Measurements from ENCODE around the gene SLIT3.
"Not testable (repeated sequence)": the region's sequence is repeated elsewhere in the genome, so short reads cannot be mapped to it uniquely, and the experiment has no call there.

Gene SLIT3

DNA sequence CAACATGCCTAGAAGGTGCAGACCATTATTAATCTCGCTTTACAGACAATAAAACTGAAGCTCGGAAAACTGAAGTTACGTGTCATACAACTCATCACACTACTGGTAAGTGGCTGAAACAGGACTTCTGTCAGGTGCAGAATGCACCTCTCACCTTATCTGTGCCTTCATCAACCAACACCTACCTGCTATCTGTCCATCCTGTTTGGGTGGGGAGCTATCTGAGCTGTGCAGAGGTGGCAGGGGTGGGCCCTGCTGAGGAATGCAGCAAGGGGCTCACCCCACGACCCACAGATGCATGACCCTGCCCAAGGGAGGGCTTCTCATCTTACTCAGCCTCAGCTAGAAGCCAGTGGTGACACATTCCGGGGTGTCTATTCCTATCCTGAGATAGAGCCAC lies 81.6 kb downstream of the SLIT3 start:
- DNase-seq (ENCODE audit: low read depth in 2 of 2) = no peak

DNA sequence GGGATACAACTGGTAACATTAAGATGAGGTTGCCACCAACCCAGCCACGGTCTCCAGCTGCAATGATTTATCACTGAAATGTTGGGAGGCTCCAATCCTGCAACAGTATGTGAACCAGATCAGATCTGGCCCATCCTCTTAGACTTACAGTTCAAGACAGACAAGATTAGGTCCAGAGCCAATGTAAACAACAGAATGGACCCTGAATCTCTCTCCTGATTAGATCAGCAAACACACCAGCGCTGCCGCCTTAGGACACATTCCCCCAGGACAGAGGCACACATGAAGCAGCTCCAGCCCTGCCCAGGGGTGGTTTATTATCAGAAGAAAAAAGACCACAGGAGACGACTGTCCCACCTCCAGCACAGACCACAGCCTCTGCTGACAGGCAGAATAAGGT lies 82.1 kb downstream of the SLIT3 start:
- no peak for DNase-seq (ENCODE audit: low read depth in 2 of 2)

DNA sequence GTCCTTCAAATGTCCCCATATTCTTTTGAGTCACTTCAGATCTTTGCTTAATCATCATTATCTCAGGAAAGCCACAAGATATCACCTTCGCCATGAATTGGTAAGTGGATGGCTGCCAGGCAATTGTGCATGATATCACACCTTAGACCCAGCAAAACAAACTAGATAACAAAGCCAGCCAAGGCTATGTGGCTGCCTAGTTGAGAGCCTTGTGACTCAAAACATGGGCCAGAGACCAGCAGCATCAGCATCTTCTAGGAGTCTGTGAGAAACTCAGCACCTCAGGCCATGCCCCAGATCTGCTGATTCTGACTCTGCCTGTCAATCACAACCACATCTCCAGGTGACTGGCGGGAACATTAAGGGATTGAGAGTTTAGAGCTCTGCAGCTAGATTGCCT lies 82.8 kb downstream of the SLIT3 start:
- DNase-seq (ENCODE audit: low read depth in 2 of 2) = no peak

DNA sequence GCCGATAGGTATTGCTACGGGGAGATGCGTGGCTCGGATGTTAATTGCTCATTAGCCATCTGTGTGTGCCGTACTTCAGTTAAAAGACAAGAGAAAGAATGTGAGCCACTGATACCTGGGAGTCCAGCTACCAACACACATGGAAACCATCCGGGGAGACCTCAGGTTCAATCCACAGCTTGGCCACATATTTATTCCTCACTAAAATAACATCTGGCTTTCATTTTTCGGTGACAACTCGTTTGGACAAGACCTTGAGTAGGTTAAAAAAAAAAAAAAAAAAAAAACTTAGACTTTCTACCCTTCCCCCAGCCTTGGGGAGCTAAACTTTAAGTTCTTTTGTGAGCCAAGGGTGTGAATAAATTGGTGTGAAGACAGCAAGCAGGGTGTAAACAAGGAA lies 84.1 kb downstream of the SLIT3 start:
- no peak for DNase-seq (ENCODE audit: low read depth in 2 of 2)

DNA sequence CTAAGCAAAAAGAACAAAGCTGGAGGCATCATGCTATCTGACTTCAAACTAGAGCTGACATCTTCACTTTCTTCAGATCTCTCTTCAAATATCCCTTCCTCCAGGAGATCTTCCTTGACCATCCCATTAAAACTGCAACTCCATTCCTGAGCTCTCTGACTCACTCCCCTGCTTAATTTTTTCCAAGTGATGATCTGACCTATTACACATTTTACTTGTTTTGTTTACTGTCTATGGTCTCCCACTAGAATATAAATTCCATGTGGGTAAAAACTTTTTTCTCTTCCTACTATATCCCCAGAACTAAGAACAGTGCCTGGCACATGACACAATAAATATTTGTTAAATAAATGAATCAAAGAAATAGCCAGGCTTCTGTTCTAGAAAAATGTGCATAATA lies 87.5 kb downstream of the SLIT3 start:
- no peak for DNase-seq (ENCODE audit: low read depth in 2 of 2)

DNA sequence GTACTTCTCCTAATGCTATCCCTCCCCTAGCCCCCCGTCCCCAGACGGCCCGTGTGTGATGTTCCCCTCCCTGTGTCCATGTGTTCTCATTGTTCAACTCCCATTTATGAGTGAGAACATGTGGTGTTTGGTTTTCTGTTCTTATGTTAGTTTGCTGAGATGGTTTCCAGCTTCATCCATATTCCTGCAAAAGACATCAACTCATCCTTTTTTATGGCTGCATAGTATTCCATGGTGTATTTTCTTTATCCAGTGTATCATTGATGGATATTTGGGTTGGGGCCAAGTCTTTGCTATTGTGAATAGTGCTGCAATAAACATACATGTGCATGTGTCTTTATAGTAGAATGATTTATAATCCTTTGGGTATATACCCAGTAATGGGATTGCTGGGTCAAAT lies 89.2 kb downstream of the SLIT3 start:
- not testable (repeated sequence) for DNase-seq (ENCODE audit: low read depth in 2 of 2)

DNA sequence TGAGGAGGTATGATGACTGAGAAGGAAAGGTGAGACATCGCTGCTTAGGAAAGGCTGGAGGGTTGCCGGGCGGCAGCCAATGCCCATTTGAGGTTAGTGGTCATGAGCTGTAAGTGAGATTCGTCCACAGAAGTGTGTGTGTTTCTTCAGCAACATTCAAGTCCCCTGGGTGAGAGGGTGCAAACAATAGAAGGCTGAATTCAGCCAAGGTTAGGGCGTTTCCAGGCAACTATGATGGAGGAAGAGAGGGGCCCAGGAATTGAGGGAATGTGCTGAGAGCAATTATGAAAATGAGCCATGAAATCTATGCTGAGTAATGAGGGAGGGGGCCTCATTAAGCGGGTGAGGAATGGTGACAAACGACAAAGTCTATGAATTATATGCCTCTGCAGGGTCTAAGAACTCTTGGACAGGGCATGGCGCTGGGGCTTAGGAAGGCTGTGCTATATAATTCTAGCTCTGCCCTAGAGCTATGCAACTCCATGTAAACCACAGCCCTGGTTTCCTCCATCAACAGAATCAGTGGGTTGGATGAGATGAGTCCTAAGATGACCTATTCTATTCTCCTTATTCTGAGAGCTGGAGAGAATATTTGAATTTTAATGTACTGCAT lies 96.0 kb downstream of the SLIT3 start:
- DNase-seq (ENCODE audit: low read depth in 2 of 2) = no peak

DNA sequence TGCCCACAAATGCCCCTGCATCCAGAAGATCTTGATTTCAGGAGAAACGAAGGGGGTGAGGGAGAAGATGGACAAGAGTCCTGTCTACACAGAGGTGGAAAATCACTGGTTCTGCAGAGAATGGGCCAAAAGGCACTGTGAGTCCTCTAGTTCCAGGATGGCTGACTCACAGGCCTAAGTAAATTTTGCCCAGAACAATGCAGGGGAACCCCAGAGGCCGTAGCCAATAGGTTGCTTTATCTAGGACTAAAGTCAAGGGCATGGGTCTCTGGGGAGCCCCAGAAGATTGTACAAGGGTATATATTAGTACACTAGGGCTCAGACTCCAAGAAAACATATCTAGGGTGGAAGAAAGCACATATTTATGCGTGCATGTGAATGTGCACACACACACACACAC lies 98.0 kb downstream of the SLIT3 start:
- no peak for DNase-seq (ENCODE audit: low read depth in 2 of 2)

DNA sequence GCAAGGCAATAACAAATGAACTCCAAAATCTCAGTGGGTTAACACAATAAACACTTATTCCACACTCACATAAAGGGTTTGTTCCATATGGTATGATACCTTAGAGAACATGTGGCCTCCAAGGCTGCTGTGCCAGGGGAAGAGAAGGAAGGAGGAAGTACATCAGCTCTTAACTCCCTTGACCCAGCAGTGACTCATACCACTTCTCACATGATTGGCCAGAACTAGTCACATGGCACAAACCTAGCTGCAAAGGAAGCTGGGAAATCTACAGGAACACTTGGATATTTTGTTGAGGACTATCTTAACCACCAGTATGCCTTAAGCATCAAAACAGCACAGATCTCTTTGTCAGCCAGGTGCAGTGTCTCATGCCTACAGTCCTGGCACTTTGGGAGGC lies 99.3 kb downstream of the SLIT3 start:
- DNase-seq (ENCODE audit: low read depth in 2 of 2) = no peak

DNA sequence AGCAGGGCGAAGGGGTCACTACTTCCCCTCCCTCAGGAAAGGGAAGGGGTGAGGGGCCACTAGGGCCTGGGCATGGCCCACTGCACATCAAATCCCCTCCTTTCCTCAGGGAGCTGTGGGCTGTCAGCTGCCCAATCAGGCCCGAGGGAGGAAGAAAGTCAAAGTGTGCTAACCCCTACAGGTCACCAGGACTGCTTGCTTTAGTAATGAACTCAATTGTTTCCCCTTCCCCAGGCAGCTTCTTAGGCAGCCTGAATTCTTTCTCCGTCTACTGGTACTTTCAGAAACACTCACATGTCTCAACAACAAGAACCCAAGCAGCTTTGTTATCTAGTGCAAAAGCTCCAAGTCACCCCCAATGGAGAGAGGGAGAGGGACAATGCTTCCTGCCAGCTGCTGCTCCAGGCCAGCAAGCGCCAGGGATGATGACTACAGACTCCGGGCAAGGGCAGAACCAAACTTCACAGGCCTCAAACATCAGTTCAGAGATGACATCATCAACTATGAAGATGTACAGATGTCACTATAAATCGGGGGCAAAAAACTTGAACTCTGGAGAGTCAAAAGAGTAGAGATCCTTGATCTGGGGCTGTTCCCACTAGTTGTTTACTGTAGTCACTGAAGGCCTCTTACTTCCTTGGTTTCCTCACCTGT lies 100.7 kb downstream of the SLIT3 start:
- no peak for DNase-seq (ENCODE audit: low read depth in 2 of 2)

DNA sequence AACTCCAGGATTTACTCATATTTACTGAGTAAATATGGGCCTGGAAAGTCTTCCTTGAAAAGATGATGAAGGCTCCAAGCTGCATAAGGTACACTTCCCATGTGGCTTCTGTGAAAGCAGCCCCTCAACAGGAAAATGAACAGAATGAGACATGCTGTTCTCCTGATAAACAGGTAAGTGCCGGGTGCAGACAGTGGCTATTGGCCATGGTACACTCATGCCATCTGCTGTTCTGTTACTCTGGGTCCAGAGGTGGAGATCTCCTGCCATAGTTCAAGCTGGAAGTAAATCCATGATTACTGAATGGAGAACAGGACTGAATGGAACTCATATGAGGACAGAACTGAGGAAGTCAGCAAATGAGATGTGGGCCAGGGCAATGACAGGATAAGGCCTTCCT lies 103.6 kb downstream of the SLIT3 start:
- no peak for DNase-seq (ENCODE audit: low read depth in 2 of 2)

DNA sequence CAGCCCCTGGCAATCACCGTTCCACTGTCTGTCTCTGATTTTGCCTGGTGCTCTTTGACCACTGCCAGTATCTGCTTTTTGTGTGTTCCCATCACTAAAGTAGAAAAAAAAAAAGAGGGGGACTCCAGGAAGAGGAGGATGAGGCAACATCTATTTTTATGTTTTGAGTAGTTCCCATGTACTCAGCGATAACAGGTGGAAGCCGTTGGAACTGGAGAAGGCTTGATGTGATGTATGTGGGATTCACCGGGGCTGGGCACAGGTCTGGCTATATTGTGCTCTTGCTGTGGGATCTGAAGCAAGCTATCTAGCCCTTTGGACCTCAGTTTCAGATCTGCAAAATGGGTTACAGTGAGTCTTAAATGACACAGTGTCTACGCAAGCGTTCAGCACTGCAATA lies 104.9 kb downstream of the SLIT3 start:
- no peak for DNase-seq (ENCODE audit: low read depth in 2 of 2)

DNA sequence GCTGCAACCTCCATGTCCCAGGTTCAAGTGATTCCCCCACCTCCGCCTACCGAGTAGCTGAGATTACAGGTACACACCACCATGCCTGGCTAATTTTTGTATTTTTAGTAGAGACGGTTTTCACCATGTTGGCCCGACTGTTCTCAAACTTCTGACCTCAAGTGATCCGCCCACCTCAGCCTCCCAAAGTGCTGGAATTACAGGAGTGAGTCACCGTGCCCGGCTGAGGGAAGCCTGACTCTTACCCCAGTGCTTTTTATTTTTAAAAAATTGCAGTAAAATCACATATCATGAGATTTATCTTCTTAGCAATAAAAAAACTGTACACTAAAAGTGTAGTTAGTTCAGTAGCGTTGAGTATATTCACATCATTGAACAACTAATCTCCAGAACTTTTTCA lies 105.3 kb downstream of the SLIT3 start:
- no peak for DNase-seq (ENCODE audit: low read depth in 2 of 2)

DNA sequence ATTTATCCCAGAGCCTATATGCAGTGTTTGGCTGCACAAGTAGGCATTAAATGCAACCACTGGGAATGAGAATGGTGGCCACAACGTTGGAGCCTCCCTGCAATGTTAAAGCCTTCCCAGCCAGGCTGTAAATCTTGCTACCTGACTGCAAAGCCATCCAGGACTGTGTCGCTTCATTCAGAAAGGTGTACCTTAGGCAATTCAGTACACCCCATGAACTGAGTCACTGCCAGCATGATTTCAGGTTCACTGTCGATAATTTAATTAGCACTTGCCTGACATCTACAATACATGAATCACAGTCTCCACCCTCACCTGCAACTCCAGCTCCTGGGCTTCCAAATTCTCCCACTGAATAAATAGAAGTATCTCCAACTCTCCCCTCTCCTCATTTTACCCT lies 108.4 kb downstream of the SLIT3 start:
- DNase-seq (ENCODE audit: low read depth in 2 of 2) = no peak

DNA sequence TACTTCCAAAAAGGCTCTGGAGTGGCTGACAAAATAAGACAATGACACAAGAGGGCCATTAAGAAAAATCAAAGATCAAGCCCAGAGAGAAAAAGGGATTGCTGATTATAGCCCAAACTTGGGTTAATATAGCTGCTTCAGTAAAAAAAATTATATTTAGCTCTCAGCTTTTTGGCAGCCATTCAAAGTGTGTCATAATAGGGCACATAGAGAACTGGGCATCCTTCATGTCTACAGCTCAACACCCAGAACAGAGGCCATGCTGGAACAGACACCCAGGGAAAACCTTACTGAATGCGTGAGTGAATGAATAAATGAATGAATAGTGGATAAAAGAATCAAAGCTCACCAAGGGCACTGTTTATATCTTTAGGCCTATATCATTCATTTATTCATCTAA lies 110.1 kb downstream of the SLIT3 start:
- no peak for DNase-seq (ENCODE audit: low read depth in 2 of 2)

DNA sequence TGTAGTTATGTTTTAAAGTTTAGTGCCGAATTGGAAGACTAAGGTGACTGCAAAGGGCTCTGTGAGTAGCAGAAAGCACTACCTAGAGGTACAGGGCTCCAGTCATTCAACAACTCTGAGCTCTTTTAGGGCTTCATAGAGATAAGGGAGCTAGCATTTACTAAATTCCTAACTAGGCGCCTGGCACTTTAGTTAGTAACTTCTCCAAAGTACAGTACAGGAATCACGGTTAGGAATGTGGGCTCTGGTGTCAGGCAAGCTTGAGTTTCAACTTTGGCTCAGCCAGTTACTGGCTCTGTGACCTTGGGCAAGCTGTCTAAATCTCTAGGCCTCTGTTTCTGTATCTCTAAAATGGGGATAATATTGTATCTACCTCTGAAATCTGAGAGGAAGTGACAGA lies 115.3 kb downstream of the SLIT3 start:
- no peak for DNase-seq (ENCODE audit: low read depth in 2 of 2)

DNA sequence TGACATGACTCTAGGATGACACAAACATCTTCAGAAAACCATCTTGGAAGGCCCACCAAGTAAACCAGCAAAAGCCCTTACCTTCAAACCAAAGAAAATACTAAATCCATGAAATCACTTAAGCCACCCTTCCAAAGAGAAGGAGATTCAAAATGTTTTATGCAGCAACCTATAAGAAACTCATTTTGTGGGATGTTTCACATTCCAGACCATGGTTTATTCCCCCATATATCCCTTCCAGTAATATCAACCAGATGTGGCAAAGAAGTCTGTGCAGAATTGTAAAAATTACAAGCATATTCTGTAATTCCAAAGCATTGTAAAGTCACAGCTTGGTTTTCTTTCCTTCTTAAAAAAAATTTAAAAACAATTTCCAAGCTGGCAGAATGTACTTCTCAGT lies 117.4 kb downstream of the SLIT3 start:
- DNase-seq (ENCODE audit: low read depth in 2 of 2) = no peak

DNA sequence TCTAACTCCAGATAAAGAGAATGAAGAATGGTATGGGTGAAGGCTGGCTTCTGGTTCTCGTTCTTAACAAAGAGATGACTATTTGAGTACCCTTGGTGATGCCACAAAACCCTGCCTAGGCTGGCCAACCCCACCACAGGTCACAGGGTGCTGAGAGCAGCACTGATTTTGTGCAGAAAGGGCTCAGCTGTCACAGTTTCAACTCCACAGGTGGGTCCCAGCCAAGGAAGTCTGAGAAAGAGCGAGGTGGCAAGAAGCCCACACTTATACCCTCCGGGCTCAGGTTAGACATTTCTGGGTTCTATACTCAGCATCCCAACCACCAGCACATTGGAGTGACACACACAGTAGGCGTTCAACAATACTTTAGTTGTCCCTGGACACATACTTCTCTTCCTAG lies 118.1 kb downstream of the SLIT3 start:
- DNase-seq (ENCODE audit: low read depth in 2 of 2) = no peak

DNA sequence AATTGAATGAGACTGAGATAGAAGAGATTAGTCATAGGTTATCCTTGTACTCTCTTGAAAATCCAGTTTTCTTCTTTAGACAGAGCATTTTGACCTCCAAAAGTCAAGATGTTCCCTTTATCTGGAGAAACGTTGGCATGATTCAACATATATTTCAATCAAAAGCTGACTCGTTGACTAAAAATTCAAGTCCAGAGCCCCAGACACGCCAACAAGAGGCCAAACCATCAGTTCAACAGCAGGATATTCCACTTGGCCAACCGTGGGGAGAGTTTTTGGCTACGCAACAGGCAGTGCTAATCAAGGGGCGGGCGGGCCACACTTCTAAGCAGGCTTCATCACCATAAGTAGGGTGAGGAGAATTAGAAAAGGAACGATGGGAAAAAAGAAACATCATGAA lies 119.1 kb downstream of the SLIT3 start:
- no peak for DNase-seq (ENCODE audit: low read depth in 2 of 2)

DNA sequence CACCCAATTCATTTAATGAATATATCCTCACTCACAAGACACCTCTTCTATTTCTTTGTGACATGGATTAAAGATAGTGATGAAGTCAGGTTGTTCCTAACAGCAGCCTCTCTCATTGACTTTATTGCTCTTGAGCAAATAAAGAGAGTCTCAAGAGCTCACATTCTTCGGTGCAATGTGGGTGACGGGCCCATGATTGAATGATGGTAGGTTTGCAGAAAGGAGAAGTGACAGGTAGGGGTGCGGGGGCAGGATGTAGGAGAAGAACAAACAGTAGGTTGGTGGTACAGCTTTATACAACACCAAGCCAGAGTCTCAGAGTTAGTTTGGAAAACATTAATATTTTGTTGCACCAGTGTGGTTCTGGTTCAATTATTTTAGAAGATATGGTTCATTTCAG lies 122.2 kb downstream of the SLIT3 start:
- DNase-seq (ENCODE audit: low read depth in 2 of 2) = no peak

DNA sequence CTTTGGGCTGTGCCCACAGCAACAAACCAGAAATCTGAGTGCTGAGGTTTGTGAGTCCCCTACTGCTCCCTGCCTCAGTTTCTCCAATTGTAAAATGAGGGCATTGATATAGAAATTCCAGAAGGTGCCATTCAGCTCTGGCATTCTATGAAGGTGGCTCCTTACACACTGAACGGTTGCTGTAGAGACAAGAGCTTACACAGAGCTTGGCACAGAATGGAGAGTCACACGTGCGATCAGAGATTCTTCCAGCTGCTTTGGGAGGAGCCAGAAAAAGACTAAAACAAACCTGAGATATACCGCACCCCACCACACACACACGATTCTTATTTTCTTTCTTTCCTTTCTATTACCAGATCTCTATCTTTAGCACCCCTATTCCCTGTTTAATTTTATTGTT lies 122.7 kb downstream of the SLIT3 start:
- DNase-seq (ENCODE audit: low read depth in 2 of 2) = no peak

DNA sequence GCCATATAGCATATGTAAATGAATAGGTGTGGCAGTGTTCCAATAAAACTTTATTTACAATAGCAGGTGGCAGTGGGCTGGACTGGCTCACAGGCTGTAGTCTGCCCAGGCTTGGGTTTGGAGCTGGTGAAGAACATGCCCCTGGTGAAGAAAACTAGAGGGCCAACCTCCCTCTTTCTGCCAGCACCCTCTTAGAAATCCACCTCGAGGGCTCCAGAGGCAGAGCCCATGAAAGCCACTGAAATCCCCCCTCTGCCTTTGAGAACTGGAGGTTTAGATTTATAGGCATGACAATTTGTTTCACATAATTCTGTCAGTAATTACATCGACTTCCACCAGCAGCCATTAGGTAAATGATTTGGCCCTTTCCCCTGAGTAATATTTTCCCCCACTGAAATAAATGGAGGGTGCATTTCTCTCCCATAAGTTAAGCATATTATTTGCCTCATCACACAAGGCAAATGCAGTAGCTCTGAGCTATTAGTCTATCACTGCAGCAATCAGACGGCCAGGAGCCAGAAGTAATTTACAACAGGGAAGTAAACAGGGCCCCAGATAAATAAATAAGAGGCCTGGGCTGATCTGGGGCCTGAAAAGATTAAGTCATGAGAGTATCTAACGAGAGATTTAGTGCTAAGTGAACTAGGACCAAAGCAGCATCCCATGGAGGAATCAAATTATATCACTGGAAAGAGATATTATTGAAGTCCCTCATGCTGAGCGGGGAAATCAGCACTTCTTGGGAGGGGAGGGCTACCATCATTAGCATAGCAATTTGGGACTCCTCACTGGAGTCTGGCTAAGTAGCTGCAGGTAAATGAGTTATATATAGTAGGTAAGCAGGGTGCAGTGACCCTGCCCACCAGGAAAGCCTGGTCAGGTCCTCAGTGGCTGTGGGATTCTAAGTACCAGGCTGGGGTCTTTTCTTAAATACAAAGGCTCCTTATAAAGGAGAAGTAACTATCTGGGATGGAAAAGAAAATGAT lies 123.9 kb downstream of the SLIT3 start:
- no peak for DNase-seq (ENCODE audit: low read depth in 2 of 2)

DNA sequence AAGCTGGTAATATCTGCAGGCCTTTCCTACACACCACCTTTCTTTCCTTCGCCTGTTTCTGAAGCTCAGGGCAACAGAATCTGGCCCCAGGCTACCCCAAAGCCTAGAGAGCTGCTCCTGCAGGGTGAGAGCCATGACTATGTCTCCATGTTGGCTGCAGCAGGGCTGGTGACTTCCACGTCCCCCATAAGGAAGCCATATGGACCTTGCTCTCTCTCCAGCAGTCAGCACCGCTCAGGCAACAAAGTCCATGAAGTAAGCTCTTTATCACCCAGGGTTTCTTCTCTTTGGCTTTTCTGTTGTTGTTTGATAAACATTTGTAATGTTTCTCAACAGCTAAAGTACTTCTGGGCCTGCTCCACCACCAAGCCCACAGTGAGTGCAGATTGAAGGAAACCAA lies 125.2 kb downstream of the SLIT3 start:
- no peak for DNase-seq (ENCODE audit: low read depth in 2 of 2)

Measured in stimulated activated CD8-positive, alpha-beta memory T cell treated with anti-CD3 and anti-CD28 coated beads, Interleukin-2, amount 100 ng/mL, for 1 hour (primary cell).